ENCODE results near the gene AURKB. TPM values are rescaled to one million over a fixed set of nuclear protein-coding genes. Genes with fewer than 3 reads are reported as not detected.
A peak's percentile ranks its signal among the peaks of the same experiment; 100 is the strongest.

Gene AURKB
- total RNA-seq, 1 donor from 2014 or later: 17.3 TPM

GRCh38 chr17:8234361-8235270 is 24.2 kb upstream of the AURKB start:
- no peak for TF ChIP-seq CTCF (IDR thresholded peaks at IDR 0.05; ENCODE audit: partially characterized antibody, unreplicated experiment)
- Mint-ChIP-seq H3K4me3 (ENCODE audit: unreplicated experiment) (no peak overlapping the region), H3K27me3 (ENCODE audit: unreplicated experiment) (peaks cover 3% of the 10 kb centered on the region), H3K36me3 (ENCODE audit: unreplicated experiment) (peaks cover 19% of the 10 kb centered on the region), H3K27ac (ENCODE audit: unreplicated experiment) (no peak overlapping the region), H3K9me3 (ENCODE audit: unreplicated experiment) (peaks cover 7% of the 10 kb centered on the region), H3K4me1 (ENCODE audit: low read depth, unreplicated experiment) (no peaks in the 10 kb centered on the region)
- DNase-seq: no peak

- H3K9me3 Mint-ChIP-seq (ENCODE audit: unreplicated experiment): peaks cover 15% of the 10 kb centered on the region
- H3K27ac Mint-ChIP-seq (ENCODE audit: unreplicated experiment): no peak overlapping the region
- H3K27me3 Mint-ChIP-seq (ENCODE audit: unreplicated experiment): peaks cover 8% of the 10 kb centered on the region
- TF ChIP-seq CTCF (IDR thresholded peaks at IDR 0.05; ENCODE audit: partially characterized antibody, unreplicated experiment): no peak
- H3K36me3 Mint-ChIP-seq (ENCODE audit: unreplicated experiment): peaks cover 27% of the 10 kb centered on the region
- H3K4me3 Mint-ChIP-seq (ENCODE audit: unreplicated experiment): no peak overlapping the region
- no peaks in the 10 kb centered on the region for H3K4me1 Mint-ChIP-seq (ENCODE audit: low read depth, unreplicated experiment)
- DNase-seq: no peak
Observed at GRCh38 chr17:8231701-8232100, 21.3 kb upstream of the AURKB start.

GRCh38 chr17:8227238-8227581 is 16.8 kb upstream of the AURKB start:
- H3K4me3 Mint-ChIP-seq (ENCODE audit: unreplicated experiment): peak overlapping the region; percentile 80
- H3K36me3 Mint-ChIP-seq (ENCODE audit: unreplicated experiment): peaks cover 25% of the 10 kb centered on the region
- H3K4me1 Mint-ChIP-seq (ENCODE audit: low read depth, unreplicated experiment): peaks cover 8% of the 10 kb centered on the region
- H3K9me3 Mint-ChIP-seq (ENCODE audit: unreplicated experiment): peaks cover 46% of the 10 kb centered on the region
- peak overlapping the region; percentile 89 for H3K27ac Mint-ChIP-seq (ENCODE audit: unreplicated experiment)
- no peak for TF ChIP-seq CTCF (IDR thresholded peaks at IDR 0.05; ENCODE audit: partially characterized antibody, unreplicated experiment)
- DNase-seq: no peak
- H3K27me3 Mint-ChIP-seq (ENCODE audit: unreplicated experiment): peaks cover 31% of the 10 kb centered on the region

DNA sequence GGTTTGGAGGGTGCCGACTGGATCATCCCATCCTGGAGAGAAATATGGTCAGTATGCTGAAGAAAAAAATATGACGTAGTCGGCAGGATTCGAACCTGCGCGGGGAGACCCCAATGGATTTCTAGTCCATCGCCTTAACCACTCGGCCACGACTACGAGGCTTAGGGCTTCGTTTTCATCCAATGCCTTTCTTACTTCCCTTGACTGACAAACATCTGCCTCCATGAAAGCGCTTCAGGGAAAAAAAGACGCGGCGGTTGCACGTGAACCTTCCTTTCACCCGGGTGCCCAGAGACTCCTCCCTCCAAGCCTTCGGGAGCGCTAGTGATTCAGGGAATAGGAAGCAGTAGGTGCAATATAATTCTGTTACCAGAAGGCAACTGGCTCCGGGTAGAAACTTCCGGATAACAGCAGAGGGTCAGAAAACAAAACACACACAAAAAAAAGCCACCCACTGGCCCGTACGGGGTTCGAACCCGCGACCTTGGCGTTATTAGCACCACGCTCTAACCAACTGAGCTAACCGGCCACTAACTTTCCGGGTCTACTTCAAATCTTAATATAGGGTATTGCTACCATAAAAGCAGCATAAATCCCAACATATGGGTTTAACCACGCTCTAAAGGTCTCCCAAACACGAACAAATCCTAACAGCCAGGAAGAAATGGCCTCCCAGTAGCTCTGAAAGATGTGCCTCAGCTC is 16.3 kb upstream of the AURKB start:
- Mint-ChIP-seq H3K27me3 (ENCODE audit: unreplicated experiment) (peaks cover 36% of the 10 kb centered on the region), H3K27ac (ENCODE audit: unreplicated experiment) (peak overlapping the region; percentile 89), H3K9me3 (ENCODE audit: unreplicated experiment) (peaks cover 50% of the 10 kb centered on the region), H3K4me1 (ENCODE audit: low read depth, unreplicated experiment) (peaks cover 9% of the 10 kb centered on the region), H3K36me3 (ENCODE audit: unreplicated experiment) (peaks cover 27% of the 10 kb centered on the region), H3K4me3 (ENCODE audit: unreplicated experiment) (peak overlapping the region; percentile 80)
- no peak for TF ChIP-seq CTCF (IDR thresholded peaks at IDR 0.05; ENCODE audit: partially characterized antibody, unreplicated experiment)
- DNase-seq: peak; percentile 69
